GM13977 (cell line): ENCODE results near the gene ST7.

Experiments used
- DNase-seq: peaks from one replicate; pipeline ENCODE4 v3.0.0; 2012; ENCODE audit warnings: low spot score
- CTCF ChIP-seq: IDR thresholded peaks from 2 replicates; pipeline ENCODE4 v1.5.1; 2012; ENCODE audit warnings: mild to moderate bottlenecking, control low read depth; ENCODE audit not compliant: insufficient read depth; ENCODE audit errors: extremely low read depth, missing control alignments
- in situ Hi-C: fragments of 300-500 bp; cut with MboI; formaldehyde crosslinking; loops from one replicate; pipeline ENCODE4 v1.12.0; 2022; ENCODE audit warnings: low sequenced_read_pairs, low pct_unique_long_range_greater_than_20kb, mixed read lengths, inconsistent platforms; ENCODE audit not compliant: unreplicated experiment

The ST7 gene

GRCh38 chr7:117066668-117067067, 113.4 kb downstream of the ST7 start:
- in situ Hi-C loops: no loop called here
- TF ChIP-seq CTCF: no peak
- no peak for DNase-seq

GRCh38 chr7:117067340-117067739, 114.0 kb downstream of the ST7 start:
- DNase-seq: no peak
- TF ChIP-seq CTCF: no peak
- in situ Hi-C loops: no loop called here

GRCh38 chr7:117068511-117069145, 115.3 kb downstream of the ST7 start:
- no peak for DNase-seq
- in situ Hi-C loops: no loop called here

GRCh38 chr7:117069379-117069778, 116.1 kb downstream of the ST7 start:
- in situ Hi-C loops: no loop called here
- no peak for TF ChIP-seq CTCF
- no peak for DNase-seq

More at GRCh38 chr7:117068511-117069145, 115.3 kb downstream of the ST7 start:
- no peak for TF ChIP-seq CTCF

- in situ Hi-C loops: no loop called here
- DNase-seq: no peak
- no peak for TF ChIP-seq CTCF
Measured at GRCh38 chr7:117071551-117071950, 118.2 kb downstream of the ST7 start.

- in situ Hi-C loops: no loop called here
- no peak for TF ChIP-seq CTCF
- DNase-seq: no peak
Measured at GRCh38 chr7:117072620-117073118, 119.4 kb downstream of the ST7 start.
